ENCODE results near the gene ARMC10. TPM values are rescaled to one million over a fixed set of nuclear protein-coding genes. Genes with fewer than 3 reads are reported as not detected.

Gene ARMC10
- total and polyA plus RNA-seq, 9 of the 15 experiments (the other 6 are each of a cell fraction or from before 2014, with no cell fraction given): 17.0 to 113 (median 72.6) TPM

GRCh38 chr7:103080923-103081322 lies 6.0 kb downstream of the ARMC10 start:
- no peak overlapping the region for H3K4me2 ChIP-seq (ENCODE audit: insufficient read depth, low read length)
- in situ Hi-C loops (cut with MboI): no loop called here
- H3K4me1 ChIP-seq (replicated peaks in 1 of 2; ENCODE audit: control insufficient read depth in 2 of 2, insufficient read depth in 2 of 2, low read length in 2 of 2): peaks cover 0 to 4% of the 10 kb centered on the region in 2 experiments; a peak in 2 of 5 replicates
- H3K79me2 ChIP-seq (ENCODE audit: control insufficient read depth, insufficient read depth, low read length): peaks cover 43% of the 10 kb centered on the region
- H3K9ac ChIP-seq (ENCODE audit: insufficient read depth in 1 of 2, low read depth in 2 of 2, low read length in 2 of 2): no peak overlapping the region
- no peaks in the 10 kb centered on the region for H4K20me1 ChIP-seq (replicated peaks; ENCODE audit: control insufficient read depth, insufficient read depth, low read length)
- H3K9me1 ChIP-seq (ENCODE audit: control insufficient read depth, insufficient read depth, low read length): no peaks in the 10 kb centered on the region
- no peak for FAIRE-seq
- no peak for DNase-seq (ENCODE audit: extremely low read depth in 1 of 4, low spot score in 3 of 4)
- TF ChIP-seq GATAD2B (IDR thresholded peaks at IDR 0.05; ENCODE audit: borderline replicate concordance) (no peak), RNF2 (IDR thresholded peaks at IDR 0.05) (no peak), RBM25 (IDR thresholded peaks at IDR 0.05; ENCODE audit: low read depth, low read length, severe bottlenecking) (peak; percentile 77), PML (IDR thresholded peaks at IDR 0.05; ENCODE audit: low read length) (no peak), SRSF3 (IDR thresholded peaks at IDR 0.05; ENCODE audit: insufficient read depth, low read length) (no peak), TOE1 (IDR thresholded peaks at IDR 0.05; ENCODE audit: borderline replicate concordance) (no peak), TOE1 (CRISPR knock-in tag; IDR thresholded peaks at IDR 0.05; ENCODE audit: borderline replicate concordance, low read depth) (no peak), MECOM (CRISPR knock-in tag; IDR thresholded peaks at IDR 0.05) (no peak), ZNF197 (CRISPR knock-in tag; IDR thresholded peaks at IDR 0.05; ENCODE audit: low read depth) (no peak)
- no peaks in the 10 kb centered on the region for H3K9me3 ChIP-seq (replicated peaks; ENCODE audit: control insufficient read depth, insufficient read depth, low read depth, low read length)
- no peak overlapping the region for H3K27ac ChIP-seq (ENCODE audit: extremely low read depth, low read depth, low read length)
- no peaks in the 10 kb centered on the region for H3K27me3 ChIP-seq (ENCODE audit: control insufficient read depth in 2 of 2, insufficient read depth in 2 of 2, low read length in 2 of 2)
- H3K36me3 ChIP-seq (ENCODE audit: control insufficient read depth, insufficient read depth, low read length): peaks cover 64% of the 10 kb centered on the region; the same call in 2 of the 3 replicates
- WGBS (ENCODE audit: insufficient coverage, low coverage, missing lambda C conversion rate): 97% methylated on average over 2 of the region's 2 CpGs
- no peak overlapping the region for H2AFZ ChIP-seq (ENCODE audit: low read depth, low read length)
- no peak for ATAC-seq
- POLR2A ChIA-PET: interaction anchor here (1.0 to 1.4 kb wide), 2 partner anchors 14 to 88 kb away, joined by 3 read pairs; no protein-coding TSS in a partner anchor
- no TSS peak for BruUV-seq (replicated peaks)
- intact Hi-C loops (cut with micrococcal nuclease): no loop called here
- CTCF ChIA-PET (ENCODE audit: low intra/inter-chr PET ratio): no interaction called here
- no peak overlapping the region for H3K4me3 ChIP-seq

Data from K562 (cell line).